Stimulated activated CD4-positive, alpha-beta T cell treated with anti-CD3 and anti-CD28 coated beads, Interleukin-12 subunit alpha, Interleukin-12 subunit beta, amount 100 ng/mL, for 4 hours (primary cell): ENCODE measurements around the gene MTA3.
"Not testable (repeated sequence)": the region's sequence is repeated elsewhere in the genome, so short reads cannot be mapped to it uniquely, and the experiment has no call there.

Source experiments
- DNase-seq: peaks from one replicate; pipeline ENCODE4 v3.0.0-alpha.2; 2020

The MTA3 gene

DNA sequence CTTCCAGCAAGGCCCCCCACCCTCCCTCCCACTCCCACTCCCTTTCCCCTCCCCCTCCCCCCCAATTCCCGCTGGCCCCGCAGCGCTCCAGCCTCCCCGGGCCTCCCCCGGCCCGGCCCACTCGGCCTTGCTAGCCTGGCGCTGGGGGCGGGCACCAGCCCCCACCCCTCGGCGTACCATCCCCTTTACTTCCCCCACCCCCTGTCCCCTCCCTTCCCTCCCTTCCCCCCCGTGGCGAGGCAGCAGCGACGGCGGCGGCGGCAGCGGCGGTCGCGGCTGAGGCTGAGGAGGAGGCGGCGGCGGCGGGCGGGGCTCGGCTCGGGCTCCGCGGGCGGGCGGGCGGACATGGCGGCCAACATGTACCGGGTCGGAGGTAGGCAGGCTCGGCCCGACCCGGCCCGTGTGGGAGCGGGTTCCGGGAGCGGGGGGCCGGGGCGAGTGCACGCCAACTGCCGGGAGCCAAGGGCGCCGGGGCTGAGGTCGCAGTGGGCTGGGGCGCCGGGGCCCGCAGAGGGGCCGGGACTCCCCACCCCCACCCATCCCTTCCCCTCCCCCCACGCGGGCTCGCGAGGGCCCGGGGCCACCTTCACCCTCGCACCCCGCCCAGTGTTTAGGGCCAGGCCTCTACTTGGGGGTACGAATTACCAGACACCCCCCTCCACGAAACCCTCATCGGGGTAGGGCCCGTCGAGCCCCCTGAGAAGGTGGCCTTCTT is at the start of gene MTA3:
Gene MTA3, plus strand, starts transcription at position 232 of the 715 bp plus-strand sequence. Its CDS starts 114 bp downstream, at position 346.
- peak; percentile 63 for DNase-seq

DNA sequence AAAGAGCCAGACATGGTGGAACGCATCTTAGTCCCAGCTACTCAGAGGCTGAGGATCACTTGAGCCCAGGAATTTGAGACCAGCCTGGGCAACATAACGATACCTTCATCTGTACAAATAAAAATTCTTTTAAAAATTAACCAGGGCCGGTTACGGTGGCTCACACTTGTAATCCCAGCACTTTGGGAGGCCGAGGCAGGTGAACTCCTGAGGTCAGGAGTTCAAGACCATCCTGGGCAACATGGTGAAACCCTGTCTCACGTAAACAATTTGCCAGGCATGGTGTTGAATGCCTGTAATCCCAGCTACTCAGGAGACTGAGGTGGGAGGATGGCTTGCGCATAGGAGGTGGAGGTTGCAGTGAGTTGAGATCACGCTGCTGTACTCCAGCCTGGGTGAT is 48.8 kb upstream of the MTA3 start:
- DNase-seq = no peak

DNA sequence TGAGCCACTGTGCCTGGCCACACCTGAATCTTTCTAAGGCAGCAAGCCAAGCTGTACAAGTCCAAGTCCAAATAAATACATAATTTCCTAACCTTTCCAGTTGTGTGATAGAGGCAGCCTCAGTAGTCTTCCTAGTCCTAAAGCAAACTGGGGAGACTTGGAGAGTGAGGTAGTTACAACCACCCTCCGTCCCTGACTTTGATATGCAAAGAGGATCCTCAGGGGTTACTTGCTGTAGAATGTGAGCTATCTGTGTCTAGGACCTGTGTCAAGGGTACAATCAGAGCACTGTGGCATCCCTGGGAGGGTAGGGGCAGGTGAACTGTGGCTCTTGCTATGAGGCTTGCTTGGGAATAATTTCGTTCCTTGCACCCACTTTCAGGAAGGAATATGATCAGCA is 46.4 kb upstream of the MTA3 start:
- DNase-seq = no peak

DNA sequence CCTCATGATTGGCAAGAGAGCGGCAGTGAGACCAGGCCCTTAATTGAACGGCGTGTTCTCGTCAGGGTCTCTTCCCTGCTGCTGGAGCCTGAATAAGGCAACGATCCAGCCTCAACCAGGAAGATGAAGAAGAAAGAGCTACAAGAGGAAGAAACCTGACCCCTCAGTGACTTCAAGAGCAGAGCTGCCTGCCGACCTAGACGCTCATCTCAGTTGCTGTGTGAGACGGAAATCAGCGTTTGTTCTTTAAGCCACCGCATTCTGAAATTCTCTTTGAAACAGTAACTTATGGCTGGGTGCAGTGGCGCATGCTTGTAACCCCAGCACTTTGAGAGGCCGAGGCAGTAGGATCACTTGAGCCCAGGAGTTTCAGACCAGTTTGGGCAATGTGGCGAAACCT is 45.1 kb upstream of the MTA3 start:
- DNase-seq = no peak

DNA sequence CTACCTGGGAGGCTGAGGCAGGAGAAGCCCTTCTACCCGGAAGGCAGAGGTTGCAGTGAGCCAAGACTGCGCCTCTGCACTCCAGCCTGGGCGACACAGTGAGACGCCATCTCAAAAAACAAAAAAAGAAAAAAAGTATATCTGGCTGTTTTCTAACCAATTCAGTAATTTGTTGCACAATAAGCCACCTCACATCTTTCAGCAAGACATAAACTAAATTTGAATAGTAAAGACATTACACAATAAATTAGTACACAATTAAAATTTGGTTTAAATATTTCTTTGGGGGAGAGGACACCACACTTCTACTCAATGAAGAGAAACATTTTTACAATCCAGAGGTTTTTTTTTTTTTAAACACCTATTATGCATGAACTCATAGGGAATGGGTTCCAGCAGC is 36.0 kb upstream of the MTA3 start:
- DNase-seq = no peak

DNA sequence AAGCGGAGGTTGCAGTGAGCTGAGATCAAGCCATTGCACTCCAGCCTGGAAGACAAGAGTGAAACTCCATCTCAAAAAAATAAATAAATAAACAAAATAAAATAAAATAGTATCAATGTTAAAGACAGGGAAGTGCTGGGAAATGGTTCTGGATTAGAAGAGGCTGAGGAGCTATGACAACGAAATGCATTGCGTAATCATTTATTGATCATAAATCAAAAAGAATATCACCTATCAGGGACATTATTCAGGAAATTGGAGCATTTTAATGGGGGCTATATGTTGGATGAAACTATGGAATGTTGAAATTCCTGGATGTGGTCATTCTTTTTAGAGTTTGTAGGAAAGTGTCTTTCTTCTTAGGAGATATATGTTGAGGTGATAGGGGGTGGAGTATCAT is 30.9 kb upstream of the MTA3 start:
- DNase-seq = no peak

DNA sequence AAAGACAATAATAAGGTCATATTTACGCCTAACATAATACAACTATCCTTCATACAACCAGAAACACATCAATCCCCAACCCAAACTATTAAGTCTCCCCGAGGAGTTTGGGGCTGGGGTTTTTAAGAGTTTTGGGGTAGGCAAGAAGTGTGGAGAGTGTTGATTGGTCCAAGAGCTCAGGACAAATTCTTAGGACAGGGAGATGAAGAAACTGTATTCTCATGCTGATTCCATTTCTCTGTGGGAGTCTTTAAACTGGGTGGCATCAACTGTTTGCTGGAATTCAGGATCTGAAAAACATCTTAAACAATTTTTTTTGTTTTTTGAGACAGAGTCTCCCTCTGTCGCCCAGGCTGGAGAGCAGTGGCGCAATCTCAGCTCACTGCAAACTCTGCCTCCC is 25.6 kb upstream of the MTA3 start:
- DNase-seq = no peak

DNA sequence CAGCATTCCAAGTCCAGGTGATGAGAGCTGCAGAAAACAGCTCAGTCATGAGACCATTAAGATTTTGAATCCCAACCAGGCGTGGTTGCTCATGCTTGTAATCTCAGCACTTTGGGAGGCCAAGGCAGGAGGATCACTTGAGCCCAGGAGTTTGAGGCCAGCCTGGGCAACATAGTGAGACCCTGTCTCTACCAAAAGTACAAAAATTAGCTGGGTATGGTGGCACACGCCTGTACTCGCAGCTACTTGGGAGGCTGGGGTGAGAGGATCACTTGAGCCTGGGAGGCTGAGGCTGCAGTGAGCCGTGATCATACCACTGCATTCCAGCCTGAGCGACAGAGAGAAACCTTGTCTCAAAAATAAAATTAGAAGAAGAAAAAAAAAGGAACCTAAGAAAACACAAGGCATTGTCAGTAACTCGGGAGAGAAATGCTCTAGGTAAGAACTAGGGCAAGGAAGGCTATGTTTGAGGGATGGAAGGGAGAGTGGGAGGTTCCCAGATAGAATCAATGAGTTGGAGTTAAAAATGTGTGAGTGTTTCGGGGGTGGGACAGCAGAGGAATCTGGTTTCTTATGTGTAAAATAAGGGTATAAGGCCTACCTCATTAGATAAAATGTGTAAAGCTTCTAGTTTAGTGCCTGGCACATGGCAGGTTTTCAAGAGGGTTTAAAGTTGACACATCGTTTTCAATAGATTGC is 23.3 kb upstream of the MTA3 start:
- no peak for DNase-seq

DNA sequence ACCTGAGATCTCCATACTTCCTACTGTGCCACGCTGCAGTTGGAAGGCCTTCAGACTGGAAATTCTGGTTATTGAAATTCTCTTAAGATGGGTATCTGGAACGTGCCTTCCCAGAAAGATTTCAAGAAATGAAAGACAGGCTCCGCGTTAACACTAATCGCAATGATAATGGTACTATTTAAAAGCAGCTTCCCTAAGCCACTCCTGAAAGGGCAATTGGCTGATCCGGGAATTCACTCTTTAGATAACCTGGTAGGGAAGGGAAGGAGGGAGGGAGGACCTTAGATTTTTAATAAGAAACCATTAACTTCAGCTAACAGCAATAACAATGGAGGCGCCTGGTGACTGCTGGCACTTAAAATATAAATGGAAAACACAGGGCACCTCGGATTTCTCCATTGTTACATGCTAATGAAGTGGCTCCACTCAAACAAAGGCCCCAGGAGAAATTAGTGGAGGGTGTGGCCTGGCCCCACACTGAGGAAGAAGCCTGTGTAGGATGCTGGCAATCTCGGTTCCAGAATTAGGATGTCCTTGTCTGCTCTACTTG is 22.5 kb upstream of the MTA3 start:
- DNase-seq = no peak

DNA sequence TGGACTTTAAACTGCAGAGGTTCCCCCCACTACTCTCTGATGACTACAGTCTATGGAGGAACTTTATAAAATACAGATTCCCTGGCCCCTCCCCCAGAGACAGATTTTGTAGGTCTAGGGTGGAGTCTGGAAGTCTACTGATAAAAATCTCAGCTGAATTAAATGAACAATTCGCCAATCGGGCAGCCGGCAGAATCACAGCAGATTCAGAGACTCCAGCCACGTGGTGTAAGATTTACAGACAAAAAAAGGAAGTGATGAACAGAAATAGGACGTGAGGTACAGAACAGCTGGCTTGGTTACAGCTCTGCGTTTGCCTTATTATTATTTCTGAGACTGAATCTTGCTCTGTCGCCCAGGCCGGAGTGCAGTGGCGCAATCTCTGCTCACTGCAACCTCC is 21.4 kb upstream of the MTA3 start:
- DNase-seq = no peak

DNA sequence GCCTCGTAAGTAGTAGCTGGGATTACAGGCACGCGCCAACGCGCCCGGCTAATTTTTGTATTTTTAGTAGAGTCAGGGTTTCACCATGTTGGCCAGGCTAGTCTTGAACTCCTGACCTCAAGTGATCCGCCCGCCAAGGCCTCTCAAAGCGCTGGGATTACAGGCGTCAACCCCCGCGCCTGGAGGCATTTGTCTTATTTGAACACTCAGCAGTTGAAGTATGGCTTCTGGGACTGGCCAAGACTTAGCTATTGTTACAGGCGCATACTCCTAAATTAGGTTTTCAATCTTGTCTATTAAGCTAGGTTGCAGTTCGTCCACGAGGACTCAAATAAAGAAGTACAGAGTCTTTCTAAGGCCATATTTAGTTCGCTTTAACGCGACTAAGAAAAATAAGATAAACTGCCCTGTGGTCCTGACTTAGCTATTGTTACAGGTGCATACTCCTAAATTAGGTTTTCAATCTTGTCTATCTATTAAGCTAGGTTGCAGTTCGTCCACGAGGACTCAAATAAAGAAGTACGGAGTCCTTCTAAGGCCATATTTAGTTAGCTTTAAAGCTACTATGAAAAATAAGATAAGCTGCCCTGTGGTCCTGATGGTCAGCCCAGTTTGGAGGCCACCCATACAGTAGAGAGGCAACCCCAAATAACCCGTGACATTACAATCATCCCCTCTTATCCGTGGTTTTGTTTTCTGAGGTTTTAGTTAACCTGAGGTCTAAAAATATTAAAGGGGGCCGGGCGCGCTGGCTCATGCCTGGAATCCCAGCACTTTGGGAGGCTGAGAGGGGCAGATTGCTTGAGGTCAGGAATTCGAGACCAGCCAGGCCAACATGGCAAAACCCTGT is 20.8 kb upstream of the MTA3 start:
- DNase-seq = no peak

DNA sequence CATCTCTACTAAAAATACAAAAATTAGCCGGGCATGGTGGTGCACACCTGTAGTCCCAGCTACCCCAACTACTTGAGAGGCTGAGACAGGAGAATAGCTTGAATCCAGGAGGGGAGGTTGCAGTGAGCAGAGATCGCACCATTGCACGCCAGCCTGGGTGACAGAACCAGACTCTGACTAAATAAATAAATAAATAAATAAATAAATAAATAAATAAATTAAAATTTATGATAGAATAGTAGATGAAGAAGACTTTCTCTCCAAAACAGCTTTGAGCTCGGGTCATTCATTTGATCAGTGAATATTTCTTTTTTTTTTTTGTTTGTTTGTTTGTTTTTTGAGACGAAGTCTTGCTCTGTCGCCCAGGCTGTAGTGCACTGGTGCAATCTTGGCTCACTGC is 17.6 kb upstream of the MTA3 start:
- DNase-seq = no peak

DNA sequence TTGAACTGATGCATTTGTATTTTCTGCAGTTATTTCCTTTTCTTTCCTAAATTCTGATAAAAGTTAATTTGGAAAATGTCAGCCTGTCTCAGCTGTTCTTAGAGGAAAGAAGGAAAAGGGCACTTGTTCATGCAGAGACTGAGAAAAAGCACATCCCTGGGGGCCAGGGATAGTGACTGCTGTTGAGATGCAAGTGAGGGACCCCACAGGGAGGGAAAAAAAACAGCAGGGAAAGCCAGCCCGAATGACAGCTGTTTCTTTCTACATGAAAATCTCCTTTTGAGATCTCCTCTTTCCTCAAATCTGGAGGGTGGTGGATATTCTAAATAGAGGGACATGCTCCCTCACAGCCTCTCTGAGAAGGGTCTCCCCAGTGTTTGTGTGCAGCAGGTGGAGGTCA is 14.0 kb upstream of the MTA3 start:
- no peak for DNase-seq

DNA sequence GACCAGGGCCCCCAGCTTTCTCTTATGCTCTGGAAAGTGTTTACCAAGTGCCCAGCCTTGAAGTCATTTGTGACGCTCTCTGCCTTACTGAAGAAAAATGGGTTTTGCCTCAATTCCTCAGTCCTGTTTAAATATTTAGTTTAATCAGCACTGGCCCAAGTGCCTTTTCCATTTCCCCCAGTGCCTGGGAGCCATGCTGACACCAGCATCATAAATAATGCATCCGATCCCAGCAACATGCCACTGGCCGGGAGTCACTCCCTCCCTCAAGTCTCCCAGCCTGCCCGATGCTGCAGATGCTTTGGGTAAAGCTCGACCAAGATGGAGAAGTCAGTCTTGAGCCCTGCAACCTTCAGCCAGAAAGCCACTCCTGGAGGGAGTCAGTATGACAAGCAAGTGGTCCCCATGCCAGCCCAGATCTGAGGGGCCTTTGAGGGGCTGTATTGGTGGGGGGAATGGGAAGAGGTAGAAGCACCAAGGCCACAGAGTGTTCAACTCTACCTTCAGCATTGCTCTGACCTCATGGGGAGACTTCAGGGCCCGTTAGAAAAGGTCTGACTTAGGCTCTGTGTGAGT is 12.0 kb upstream of the MTA3 start:
- no peak for DNase-seq

DNA sequence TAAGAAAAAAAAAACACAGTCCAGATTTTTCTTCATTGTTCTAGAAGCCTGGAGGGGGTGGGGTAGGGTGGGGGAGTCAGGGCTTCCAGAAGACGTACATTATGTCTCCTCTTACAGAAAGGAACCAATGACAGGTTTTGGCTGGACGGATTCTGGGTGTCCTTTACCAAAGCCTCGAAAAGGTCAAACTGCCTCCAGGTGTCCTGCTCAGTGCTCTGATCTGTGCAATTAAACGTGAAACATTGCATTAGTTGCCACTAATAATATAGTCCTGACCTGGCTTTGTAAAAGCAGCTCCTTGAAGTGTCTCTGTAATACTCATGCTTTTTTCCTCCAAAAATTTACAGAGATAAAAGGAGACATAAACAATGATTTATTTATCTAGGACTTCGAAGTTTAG is 11.1 kb upstream of the MTA3 start:
- DNase-seq = no peak

DNA sequence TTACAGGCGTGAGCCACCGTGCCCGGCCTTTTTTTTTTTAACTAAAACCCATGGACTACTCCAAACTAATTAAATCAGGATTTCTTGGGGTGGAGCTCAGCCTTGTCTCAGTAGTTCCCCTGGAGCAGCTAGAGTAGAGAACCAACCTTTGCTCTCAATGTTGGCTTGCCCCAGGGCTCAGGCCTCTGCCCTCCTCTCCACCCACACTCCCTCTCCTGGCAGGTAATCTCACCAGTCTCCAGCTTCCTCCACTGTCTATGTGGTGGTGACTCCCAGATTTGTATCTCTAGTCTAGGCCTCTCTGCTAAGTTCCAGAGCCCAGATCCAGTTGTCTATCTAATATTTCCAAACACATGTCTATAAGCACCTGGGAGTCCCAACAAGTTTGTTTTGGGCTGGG is 9.6 kb upstream of the MTA3 start:
- DNase-seq = no peak

DNA sequence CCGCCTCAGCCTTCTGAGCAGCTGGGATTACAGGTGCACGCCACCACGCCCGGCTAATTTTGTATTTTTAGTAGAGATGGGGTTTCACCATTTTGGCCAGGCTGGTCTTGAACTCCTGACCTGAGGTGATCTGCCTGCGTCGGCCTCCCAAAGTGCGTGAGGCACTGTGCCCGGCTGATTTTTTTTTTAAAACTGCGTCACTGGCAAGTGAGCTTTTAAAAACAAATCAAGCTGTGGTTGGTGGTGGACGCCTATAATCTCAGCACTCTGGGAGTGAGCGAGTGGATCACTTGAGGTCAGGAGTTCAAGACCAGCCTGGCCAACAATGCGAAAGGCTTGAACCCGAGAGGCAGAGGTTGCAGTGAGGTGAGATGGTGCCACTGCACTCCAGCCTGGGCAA is 8.3 kb upstream of the MTA3 start:
- DNase-seq = not testable (repeated sequence)

DNA sequence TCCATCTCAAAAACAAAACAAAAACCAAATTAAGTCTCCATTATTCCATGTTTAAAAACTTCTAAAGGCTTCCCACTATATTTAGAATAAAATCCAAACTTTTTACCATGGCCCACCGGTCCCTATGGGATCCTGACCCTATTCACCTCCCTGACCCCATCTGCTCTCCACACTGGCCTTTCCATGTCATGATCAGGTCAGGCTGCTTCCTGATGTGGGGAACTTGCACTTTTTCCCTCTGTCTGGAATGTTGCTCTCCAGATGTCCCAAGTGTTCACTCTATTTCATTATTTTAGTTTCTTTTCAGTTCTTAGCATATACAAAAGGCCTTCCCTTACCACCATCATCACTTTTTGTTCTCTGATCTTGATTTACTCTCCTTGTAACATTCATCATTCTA is 7.5 kb upstream of the MTA3 start:
- DNase-seq = no peak

DNA sequence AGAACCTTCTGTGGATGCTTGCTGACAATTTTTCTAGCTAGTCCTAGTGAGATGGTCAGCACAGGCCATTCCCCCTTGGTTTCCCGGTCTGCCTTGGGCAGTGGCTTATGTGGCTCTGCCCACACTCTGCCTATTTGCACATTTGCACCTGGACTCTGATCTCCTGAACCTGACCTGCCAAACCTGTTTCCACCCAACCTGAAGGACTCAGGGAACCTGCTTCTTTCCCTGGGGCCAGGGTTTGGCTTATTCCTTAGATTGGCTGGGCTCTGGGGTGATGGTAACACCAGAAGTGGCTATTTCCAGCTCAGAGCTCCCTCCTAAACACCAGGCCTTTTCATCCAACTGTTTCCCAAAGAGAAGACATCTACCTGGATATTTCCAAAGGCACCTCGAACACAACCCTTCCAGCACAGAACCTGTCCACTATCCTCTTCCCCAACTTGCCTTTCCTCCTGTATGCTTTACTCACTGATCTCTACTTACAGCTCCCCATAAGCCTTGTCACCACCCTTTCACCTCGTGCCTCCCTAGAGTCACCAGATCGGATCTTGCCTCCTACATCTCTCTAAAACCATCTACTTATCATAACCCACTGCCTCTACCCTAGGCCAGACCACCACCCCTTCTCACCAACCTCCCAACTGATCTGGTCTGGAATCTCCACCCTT is 5.8 kb upstream of the MTA3 start:
- no peak for DNase-seq

DNA sequence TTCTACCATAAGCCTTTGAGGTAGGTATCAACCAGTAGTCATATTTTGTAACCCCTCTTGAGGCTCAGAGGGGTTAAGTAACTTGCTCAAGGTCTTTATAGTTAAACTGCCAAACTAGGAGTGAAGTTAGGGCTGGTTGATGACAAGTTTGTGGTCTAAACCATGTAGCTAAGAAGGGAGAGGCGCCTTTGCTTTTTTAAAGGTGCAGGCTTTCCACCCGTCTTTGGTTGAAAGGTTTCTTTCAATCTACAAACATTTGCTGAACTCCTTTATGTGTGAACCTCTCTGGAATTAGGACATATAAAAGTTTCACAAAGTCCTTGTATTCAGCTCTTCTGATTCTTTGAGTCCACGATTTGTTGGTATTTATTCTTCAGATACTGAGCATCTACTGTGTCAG is 2.4 kb upstream of the MTA3 start:
- DNase-seq = no peak

DNA sequence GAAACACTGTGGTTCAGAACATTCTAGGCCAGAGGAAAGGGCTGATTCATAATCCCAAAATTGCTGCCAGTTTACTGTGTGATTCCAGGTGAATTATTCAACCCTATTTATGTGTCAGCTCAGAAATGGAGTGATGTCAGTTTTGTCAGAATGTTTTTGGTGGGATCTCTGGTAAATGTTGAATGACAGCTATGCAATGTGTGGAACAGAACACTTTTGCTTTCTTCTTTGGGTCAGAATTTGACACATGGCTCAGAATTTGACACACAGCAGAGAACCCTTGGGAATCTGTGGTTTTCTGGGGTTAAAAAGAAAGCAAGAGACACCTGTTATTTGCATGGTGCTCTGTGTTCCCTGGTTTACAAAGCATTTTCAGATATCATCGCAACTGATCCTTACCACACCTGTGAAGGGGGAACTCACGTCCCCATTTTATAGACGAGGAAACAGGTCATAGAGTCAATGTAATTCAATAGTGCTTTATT is 1.6 kb upstream of the MTA3 start:
- DNase-seq = no peak

DNA sequence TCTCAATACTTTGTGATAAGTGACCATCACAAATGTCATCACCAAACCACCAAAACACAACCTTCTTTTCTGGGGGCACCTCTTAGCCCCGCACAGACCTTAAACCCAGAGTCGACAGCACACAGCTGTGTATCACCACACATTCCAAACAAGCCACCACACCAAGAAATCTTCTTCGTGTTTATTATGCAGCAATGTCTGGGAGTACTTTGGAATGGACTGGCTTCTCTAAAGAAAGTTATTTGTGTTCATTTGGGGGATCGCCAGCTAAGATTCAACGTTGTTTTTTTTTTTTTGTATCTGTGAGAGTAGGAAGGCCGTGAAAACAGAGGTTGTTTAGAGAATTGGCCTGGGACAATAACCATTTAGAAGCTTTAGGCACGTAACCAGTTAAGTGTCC is 1.1 kb upstream of the MTA3 start:
- no peak for DNase-seq
